ENCODE measurements around the gene ANO9. TPM values are rescaled to one million over a fixed set of nuclear protein-coding genes. Genes with fewer than 3 reads are reported as not detected.

The ANO9 gene
- 0.75 to 1.4 TPM (median 0.89 TPM) in 5 replicates for total RNA-seq (2022; extraction: Qiagen RNA extraction)

GRCh38 chr11:441418-442274 lies at the start of gene ANO9:
TSS of gene ANO9 (minus strand) at chr11:442011. CDS start at chr11:441926, 85 bp downstream.

GRCh38 chr11:449889-450808 lies 8.3 kb upstream of the ANO9 start, which contains the start of gene PTDSS2:
TSS of gene PTDSS2 (plus strand) at chr11:450279. CDS start at chr11:450456, 177 bp downstream.

GRCh38 chr11:394034-394857 lies 47.6 kb downstream of the ANO9 start, which contains the start of gene PKP3:
TSS of gene PKP3 (plus strand) at chr11:394209. CDS start at chr11:394293, 84 bp downstream.

GRCh38 chr11:369336-370018 lies 72.3 kb downstream of the ANO9 start, which contains the start of gene B4GALNT4:
TSS of gene B4GALNT4 (plus strand) at chr11:369499. CDS start at chr11:369804, 305 bp downstream.

Other genes starting within 250 kb of the ANO9 start
- gene SCGB1C1, start 248.9 kb downstream of the ANO9 start, total RNA-seq (2022; extraction: Qiagen RNA extraction): not detected in 5 replicates
- gene BET1L, start 234.6 kb downstream of the ANO9 start, total RNA-seq (2022; extraction: Qiagen RNA extraction): 40.7 to 46.8 TPM (median 45.2 TPM) in 5 replicates
- gene RIC8A, start 234.3 kb downstream of the ANO9 start, total RNA-seq (2022; extraction: Qiagen RNA extraction): 112 to 140 TPM (median 118 TPM) in 5 replicates
- gene SIRT3, start 205.7 kb downstream of the ANO9 start, total RNA-seq (2022; extraction: Qiagen RNA extraction): 21.1 to 23.3 TPM (median 22.4 TPM) in 5 replicates
- gene PSMD13, start 205.0 kb downstream of the ANO9 start, total RNA-seq (2022; extraction: Qiagen RNA extraction): 158 to 202 TPM (median 174 TPM) in 5 replicates
- gene NLRP6, start 163.6 kb downstream of the ANO9 start, total RNA-seq (2022; extraction: Qiagen RNA extraction): not detected in 5 replicates
- 7.9 to 11.7 TPM (median 9.8 TPM) in 5 replicates for gene PGGHG, start 152.9 kb downstream of the ANO9 start, total RNA-seq (2022; extraction: Qiagen RNA extraction)
- not detected in 5 replicates for gene IFITM5, start 142.5 kb downstream of the ANO9 start, total RNA-seq (2022; extraction: Qiagen RNA extraction)
- 47.3 to 65.1 TPM (median 64.3 TPM) in 5 replicates for gene IFITM2, start 134.2 kb downstream of the ANO9 start, total RNA-seq (2022; extraction: Qiagen RNA extraction)
- gene IFITM1, start 128.0 kb downstream of the ANO9 start, total RNA-seq (2022; extraction: Qiagen RNA extraction): 0.23 to 0.38 TPM (median 0.36 TPM) in 5 replicates
- 18.9 to 33.8 TPM (median 32.9 TPM) in 5 replicates for gene IFITM3, start 121.2 kb downstream of the ANO9 start, total RNA-seq (2022; extraction: Qiagen RNA extraction)
- gene B4GALNT4, start 72.5 kb downstream of the ANO9 start, total RNA-seq (2022; extraction: Qiagen RNA extraction): 11.1 to 17.5 TPM (median 15.4 TPM) in 5 replicates
- gene PKP3, start 47.8 kb downstream of the ANO9 start, total RNA-seq (2022; extraction: Qiagen RNA extraction): 29.7 to 39.3 TPM (median 38.3 TPM) in 5 replicates
- gene SIGIRR, start 27.0 kb downstream of the ANO9 start, total RNA-seq (2022; extraction: Qiagen RNA extraction): 49.9 to 91.7 TPM (median 86.6 TPM) in 5 replicates
- gene PTDSS2, start 8.3 kb upstream of the ANO9 start, total RNA-seq (2022; extraction: Qiagen RNA extraction): 37.1 to 44.4 TPM (median 42.1 TPM) in 5 replicates
- gene RNH1, start 65.2 kb upstream of the ANO9 start, total RNA-seq (2022; extraction: Qiagen RNA extraction): 143 to 179 TPM (median 169 TPM) in 5 replicates
- 107 to 177 TPM (median 154 TPM) in 5 replicates for gene HRAS, start 93.6 kb upstream of the ANO9 start, total RNA-seq (2022; extraction: Qiagen RNA extraction)
- 0.71 to 0.86 TPM (median 0.81 TPM) in 5 replicates for gene LRRC56, start 95.5 kb upstream of the ANO9 start, total RNA-seq (2022; extraction: Qiagen RNA extraction)
- 1.9 to 2.8 TPM (median 2.7 TPM) in 5 replicates for gene LMNTD2, start 118.7 kb upstream of the ANO9 start, total RNA-seq (2022; extraction: Qiagen RNA extraction)
- gene RASSF7, start 119.0 kb upstream of the ANO9 start, total RNA-seq (2022; extraction: Qiagen RNA extraction): 50.5 to 64.1 TPM (median 51.3 TPM) in 5 replicates
- 34.9 to 36.8 TPM (median 35.7 TPM) in 5 replicates for gene PHRF1, start 134.5 kb upstream of the ANO9 start, total RNA-seq (2022; extraction: Qiagen RNA extraction)
- 6.2 to 7.7 TPM (median 6.8 TPM) in 5 replicates for gene IRF7, start 173.9 kb upstream of the ANO9 start, total RNA-seq (2022; extraction: Qiagen RNA extraction)
- gene CDHR5, start 182.9 kb upstream of the ANO9 start, total RNA-seq (2022; extraction: Qiagen RNA extraction): 0.03 to 0.13 TPM (median 0.03 TPM) in 3 of 5 replicates, not detected in the others
- not detected in 5 replicates for gene SCT, start 185.2 kb upstream of the ANO9 start, total RNA-seq (2022; extraction: Qiagen RNA extraction)
- 0.10 to 0.31 TPM (median 0.22 TPM) in 5 replicates for gene DRD4, start 195.3 kb upstream of the ANO9 start, total RNA-seq (2022; extraction: Qiagen RNA extraction)

Data from A549 treated with Hydrocortisone at 1 μM for 4 hours (cell line).